ENCODE measurements around the gene XKRX.

The XKRX gene

DNA sequence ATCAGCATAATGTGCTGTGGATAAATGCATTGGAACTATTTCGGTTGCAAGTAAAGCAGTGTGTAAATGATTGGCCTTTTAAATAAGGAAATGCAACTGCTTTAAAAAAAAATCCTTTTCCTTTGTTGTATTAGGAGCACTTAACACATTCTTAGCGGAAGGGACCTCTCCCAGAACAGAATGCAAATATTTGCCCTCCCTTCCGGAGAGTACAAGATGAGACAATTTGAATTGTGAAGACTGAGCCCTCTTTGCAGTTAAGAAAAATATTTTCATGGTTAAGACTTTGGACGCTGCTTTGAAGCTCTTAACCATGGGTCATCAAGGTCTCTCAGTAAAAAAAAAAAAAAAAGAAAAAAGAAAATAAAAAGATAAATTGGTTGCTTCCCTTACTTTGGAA, 45.1 kb downstream of the XKRX start:
- no peak for DNase-seq

DNA sequence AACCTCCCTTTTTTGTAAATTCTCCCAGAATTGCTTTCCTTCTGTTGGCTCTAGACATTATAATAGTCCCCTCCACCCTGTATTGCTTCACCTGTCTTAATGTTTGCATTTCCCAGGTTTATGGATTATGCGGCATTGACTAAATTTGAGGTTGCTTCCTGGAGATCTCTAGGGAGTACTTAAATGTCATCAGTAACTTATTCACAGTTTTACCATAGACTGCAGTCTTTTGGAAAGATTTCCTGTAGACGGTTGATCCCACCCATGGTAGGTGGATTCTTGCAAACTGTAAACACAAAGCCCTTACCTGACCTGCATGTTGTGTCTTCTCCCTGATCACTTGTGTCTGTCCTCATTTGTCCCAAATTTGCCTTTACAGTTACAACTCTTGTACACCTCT, 48.3 kb downstream of the XKRX start:
- DNase-seq: no peak

DNA sequence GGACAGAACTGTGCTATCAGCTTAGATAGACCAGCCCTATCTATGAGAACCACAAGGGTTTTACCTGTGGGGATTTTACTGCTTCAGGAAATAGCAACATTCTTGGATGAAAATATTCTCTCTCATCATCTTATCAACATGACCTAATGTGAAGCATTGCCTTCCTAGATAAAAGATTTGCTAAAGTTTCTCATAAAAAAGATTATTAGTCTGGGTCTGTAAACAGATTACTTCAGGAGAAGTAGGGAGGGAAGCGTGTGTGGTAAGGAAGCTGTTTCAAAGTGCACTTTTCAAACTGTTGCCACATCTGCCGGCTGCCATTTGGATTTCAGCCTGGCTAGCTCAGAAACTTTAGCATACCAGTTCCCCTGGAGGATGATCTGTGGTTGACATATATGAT, 54.4 kb downstream of the XKRX start, which contains the start of gene NOX1:
Gene NOX1 (minus strand): TSS at position 35 of the 400 bp plus-strand sequence. CDS start 220 bp downstream, outside the sequence.
- DNase-seq: no peak

DNA sequence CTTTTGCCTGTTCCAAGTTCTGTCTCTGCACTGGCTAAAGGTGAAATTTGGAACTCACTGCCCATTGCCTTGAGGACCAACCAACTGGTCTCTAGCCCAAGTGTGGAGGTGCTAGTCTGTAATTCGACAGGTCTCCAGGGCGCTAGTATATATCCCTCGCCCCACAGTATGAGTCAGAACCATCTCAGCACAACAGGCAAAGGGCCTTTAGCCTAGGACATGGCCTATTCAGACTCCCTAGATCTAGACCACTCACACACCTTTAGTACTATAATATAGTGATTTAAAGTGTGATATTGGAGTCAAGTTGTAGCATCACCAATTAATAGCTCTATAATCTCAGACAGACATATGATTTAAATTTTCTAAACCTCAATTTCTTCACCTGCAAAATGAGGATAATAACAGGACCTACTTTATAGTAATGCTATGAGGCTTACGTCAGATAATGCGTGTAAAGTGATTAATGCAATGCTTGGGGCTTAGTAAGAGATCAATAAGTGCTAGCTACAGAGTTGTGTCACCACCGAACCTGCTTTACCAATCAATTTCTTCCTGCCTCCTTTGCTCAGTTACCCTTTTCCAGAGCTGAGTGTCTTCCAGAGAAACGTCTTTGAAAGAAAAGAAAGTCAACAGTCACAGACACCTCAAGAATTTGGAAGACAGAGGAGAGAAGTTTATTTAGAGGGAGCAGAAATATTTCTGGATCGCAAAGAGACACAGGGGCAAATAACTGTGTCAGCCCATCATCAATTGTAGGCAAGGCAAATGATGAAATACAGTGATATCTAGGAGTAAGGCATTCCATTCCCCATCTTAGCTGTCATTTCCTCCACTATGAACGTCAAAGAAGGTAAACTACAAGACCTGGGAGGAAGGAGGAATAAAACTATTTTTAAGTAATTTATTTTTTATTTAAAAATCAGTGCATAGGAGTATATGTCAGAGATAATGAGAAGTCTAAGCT, 56.8 kb downstream of the XKRX start:
- peak; percentile 25 for DNase-seq

DNA sequence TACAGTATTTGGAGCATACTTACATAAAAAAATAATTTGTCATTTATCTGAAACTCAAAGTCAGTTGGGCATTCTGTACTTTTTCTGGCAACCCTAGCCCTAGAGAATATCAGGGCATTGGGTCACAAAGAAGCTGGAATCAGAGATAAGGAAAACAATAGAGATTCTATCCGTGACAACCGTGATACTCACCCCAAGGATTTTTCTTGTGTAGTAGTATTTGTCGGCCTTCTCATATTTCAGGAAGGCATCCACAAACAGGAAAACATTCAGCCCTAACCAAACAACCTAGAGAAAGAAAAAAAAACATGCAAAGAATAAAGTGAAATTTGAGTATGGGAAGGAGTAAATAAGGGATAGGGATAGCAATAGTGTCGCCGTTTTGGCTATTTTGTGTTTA, 58.2 kb downstream of the XKRX start:
- no peak for DNase-seq

DNA sequence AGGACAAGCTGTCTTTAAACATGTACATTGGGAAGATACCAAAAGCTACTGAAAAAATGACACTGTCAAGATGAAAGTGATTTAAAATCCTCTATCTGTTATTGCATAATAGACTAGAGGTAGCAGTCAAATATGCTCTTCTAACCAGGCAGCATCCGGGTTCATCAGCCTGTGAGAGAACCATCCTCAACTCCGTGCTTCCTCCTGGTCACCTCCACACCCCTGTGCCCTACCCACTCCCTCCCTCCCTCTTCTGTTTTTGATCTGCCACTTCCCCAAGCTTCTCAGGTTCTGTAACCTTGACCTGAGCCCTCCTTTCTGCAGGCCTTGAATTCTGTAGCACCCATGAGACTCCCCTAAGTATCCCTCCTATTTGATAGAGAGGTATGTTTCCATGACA, 60.4 kb downstream of the XKRX start:
- DNase-seq: no peak

DNA sequence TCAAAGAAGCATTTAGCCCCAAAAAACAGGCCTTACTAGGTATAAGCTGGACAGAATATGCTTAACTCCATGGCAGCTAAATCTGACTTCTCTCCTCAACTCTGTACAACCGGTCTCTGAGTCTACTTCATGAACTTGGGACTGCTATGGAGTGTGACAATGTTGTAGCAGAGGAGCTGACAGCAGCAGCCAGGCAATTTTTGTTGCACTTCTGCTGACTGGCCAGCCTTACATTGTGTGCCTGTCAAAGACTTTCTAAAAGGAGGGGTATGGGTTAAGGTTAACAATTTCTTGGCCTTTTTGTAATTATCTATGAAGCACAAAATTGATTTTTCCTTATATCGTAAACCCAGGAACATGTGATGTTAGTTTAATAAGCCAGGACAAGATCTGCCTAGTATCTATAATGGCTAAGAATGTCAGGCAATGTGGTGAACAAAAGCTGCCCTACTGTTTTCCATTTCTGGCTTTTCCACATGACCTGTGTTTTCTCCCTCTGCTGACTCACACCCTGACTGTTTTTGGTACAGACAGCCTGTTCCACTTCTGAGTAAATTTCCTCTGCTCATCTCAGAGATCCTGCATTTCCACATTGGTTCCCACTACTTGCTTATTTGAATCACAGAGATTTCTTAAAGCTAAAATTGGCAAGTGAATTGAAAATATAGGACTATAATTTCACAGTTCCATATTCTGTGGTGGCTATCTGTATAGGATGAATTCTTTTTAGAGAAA, 63.9 kb downstream of the XKRX start:
- DNase-seq: peak; percentile 4

Data from fibroblast of skin of right biceps (primary cell).